ENCODE data around the gene CNN1. TPM values are rescaled to one million over a fixed set of nuclear protein-coding genes. Genes with fewer than 3 reads are reported as not detected.

Gene CNN1
- polyA plus RNA-seq, 2 of the 4 experiments (the other 2 are of a cell fraction): 0.62 to 0.96 TPM

DNA sequence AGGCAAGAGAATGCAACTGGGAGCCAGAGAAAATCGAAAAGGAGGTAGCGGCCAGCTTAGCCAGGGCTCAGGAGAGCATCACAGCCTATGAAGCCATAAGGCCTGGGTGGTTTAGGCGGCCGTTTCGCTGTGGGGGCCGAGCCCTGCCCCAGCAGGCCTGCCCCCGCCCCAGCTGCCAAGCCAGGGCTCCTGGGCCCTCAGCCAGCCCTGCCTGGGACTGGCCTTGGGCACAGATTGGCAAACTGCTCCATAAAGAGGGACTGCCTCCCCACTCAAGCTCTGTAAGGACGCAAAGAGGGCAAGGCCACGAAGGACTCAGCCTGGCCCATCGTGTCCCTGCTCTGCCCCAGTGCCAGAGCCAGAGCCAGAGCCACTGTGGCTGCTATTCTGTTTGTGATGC lies 43.2 kb upstream of the CNN1 start:
- TF ChIP-seq CHD4 (IDR thresholded peaks at IDR 0.05; ENCODE audit: borderline replicate concordance) (no peak), KDM5A (IDR thresholded peaks at IDR 0.05) (no peak), HES2 (IDR thresholded peaks at IDR 0.05) (no peak)
- ATAC-seq: no peak
- POLR2A ChIA-PET: no interaction called here
- DNase-seq (ENCODE audit: low read depth in 1 of 2, low spot score in 1 of 2): no peak
- Histone ChIP-seq H3K4me2 (no peak overlapping the region), H3K4me1 (peaks cover 4% of the 10 kb centered on the region), H3K9me3 (no peaks in the 10 kb centered on the region), H3K27ac (no peak overlapping the region), H3K4me3 (no peak overlapping the region)
- no peak for FAIRE-seq
- CTCF ChIA-PET: interaction anchor here (0.6 to 4.3 kb wide), 6 partner anchors 9 to 216 kb away, joined by 3 to 26 read pairs (median 8); no protein-coding TSS in a partner anchor
- WGBS (ENCODE audit: missing lambda C conversion rate): 90% methylated on average over 5 of the region's 10 CpGs

DNA sequence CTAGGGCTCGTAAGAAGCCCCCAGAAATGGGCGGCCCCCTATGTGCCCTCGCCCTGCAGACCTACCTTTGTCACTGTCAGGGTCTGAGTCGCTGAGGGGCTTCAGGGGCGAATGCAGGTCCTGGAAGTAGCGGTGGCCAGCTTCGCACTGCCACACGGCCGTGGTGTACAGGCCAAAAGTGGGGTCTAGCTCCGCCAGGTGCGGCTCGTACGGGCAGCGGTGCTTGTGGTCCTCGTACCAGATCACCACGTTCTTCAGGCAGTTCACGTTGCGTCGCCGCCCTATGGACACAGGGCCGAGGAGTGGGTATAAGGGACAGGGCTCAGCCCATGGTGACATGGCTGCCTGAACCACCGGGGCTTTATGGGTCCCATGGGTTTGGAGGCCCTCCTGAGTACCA lies 42.8 kb upstream of the CNN1 start:
- no peak for ATAC-seq
- CTCF ChIA-PET: interaction anchor here (0.6 to 4.3 kb wide), 6 partner anchors 8 to 93 kb away, joined by 4 to 26 read pairs (median 8); no protein-coding TSS in a partner anchor

DNA sequence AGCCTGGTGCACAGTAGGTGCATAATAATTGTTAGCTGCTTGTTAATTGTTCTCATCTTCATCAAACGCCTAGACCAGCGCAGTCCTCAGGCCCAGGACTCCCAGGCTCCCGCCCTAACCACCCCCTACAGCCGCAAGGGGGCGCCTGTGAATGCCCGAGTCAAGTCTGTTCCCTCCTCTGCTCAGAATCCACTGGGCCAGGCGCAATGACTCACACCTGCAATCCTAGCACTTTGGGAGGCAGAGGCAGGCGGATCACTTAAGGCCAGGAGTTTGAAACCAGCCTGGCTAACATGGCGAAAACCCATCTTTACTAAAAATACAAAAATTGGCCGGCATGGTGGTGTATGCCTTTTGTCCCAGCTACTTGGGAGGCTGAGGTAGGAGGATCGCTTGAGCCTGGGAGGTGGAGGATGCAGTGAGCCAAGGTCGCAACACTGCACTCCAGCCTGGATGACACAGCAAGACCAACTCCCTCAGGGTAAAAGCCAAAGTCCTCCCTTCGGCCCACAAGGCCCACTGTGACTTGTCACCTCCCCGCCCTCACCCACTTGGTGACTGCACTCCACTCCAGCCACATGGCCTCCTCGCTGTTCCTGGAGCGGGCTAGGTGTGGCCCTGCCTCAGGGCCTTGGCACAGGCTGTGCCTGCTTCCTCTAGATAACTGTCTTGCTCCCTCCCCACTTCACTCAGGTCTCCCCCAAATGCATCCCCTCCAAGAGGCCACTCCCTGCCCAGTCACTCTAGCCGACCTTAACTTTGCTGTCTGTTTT lies 42.1 kb upstream of the CNN1 start:
- Histone ChIP-seq H3K27ac (peak overlapping the region in 1 of 2 experiments; percentile 58; a peak in 3 of 6 replicates), H3K9me3 (no peaks in the 10 kb centered on the region), H3K4me3 (no peak overlapping the region), H3K4me2 (no peak overlapping the region), H3K4me1 (peaks cover 4% of the 10 kb centered on the region)
- DNase-seq (ENCODE audit: low read depth in 1 of 2, low spot score in 1 of 2): peak; percentile 55 to 84
- ATAC-seq: peak; percentile 91 to 98
- ChIA-PET POLR2A (no interaction called here), CTCF (interaction anchor here (0.6 to 4.3 kb wide), 8 partner anchors 10 to 449 kb away, joined by 4 to 26 read pairs (median 4); no protein-coding TSS in a partner anchor)
- TF ChIP-seq SMC3 (IDR thresholded peaks at IDR 0.05): peak; percentile 66
- no peak for TF ChIP-seq EHF (CRISPR knock-in tag; IDR thresholded peaks at IDR 0.05)
- no peak for TF ChIP-seq ZNF302 (CRISPR knock-in tag; IDR thresholded peaks at IDR 0.05)
- no peak for TF ChIP-seq FOSL2 (IDR thresholded peaks at IDR 0.05)
- TF ChIP-seq FOSL2 (CRISPR knock-in tag; IDR thresholded peaks at IDR 0.05): peak; percentile 79
- TF ChIP-seq MAFK (IDR thresholded peaks at IDR 0.05; ENCODE audit: partially characterized antibody): peak; percentile 4
- peak; percentile 50 to 56 for TF ChIP-seq RAD21 (conservative IDR thresholded peaks at IDR 0.05 in 1 of 2, IDR thresholded peaks at IDR 0.05 in 1 of 2)
- peak; percentile 56 for TF ChIP-seq CTCF (IDR thresholded peaks at IDR 0.05)
- WGBS (ENCODE audit: missing lambda C conversion rate): 65% methylated on average over 11 of the region's 17 CpGs
- FAIRE-seq: no peak

More for the DNA sequence above, 42.8 kb upstream of the CNN1 start:
- 95% methylated on average over 16 of the region's 22 CpGs for WGBS (ENCODE audit: missing lambda C conversion rate)
- POLR2A ChIA-PET: no interaction called here
- TF ChIP-seq TFCP2L1 (CRISPR knock-in tag; IDR thresholded peaks at IDR 0.05): no peak
- no peak for TF ChIP-seq HOXB13 (CRISPR knock-in tag; IDR thresholded peaks at IDR 0.05; ENCODE audit: low read depth)
- TF ChIP-seq RNF2 (IDR thresholded peaks at IDR 0.05; ENCODE audit: borderline replicate concordance, low read depth): no peak
- TF ChIP-seq FOXS1 (CRISPR knock-in tag; IDR thresholded peaks at IDR 0.05): no peak
- TF ChIP-seq HDAC2 (IDR thresholded peaks at IDR 0.05): no peak
- no peak for TF ChIP-seq ESRRA (IDR thresholded peaks at IDR 0.05; ENCODE audit: borderline replicate concordance, low read length)
- TF ChIP-seq POLR2AphosphoS2 (conservative IDR thresholded peaks at IDR 0.05; ENCODE audit: low read length): no peak
- no peak for TF ChIP-seq RCOR1 (IDR thresholded peaks at IDR 0.05; ENCODE audit: low read depth, low read length)
- TF ChIP-seq JUNB (IDR thresholded peaks at IDR 0.05): no peak
- no peak for TF ChIP-seq NPAS2 (CRISPR knock-in tag; IDR thresholded peaks at IDR 0.05; ENCODE audit: borderline replicate concordance)
- FAIRE-seq (no peak), DNase-seq (ENCODE audit: low read depth in 1 of 2, low spot score in 1 of 2) (no peak)
- Histone ChIP-seq H3K27ac (no peak overlapping the region), H3K4me2 (no peak overlapping the region), H3K4me1 (peaks cover 4% of the 10 kb centered on the region), H3K9me3 (no peaks in the 10 kb centered on the region), H3K4me3 (no peak overlapping the region)

All from A549 (cell line).